K562 (cell line): ENCODE measurements around the gene HOXC12.

Experiments used
- FOXO4 ChIP-seq: fragments of 450-650 bp; formaldehyde crosslinking; IDR thresholded peaks from 2 replicates; pipeline ENCODE4 v1.4.0; 2020; ENCODE audit warnings: mild to moderate bottlenecking, moderate library complexity
- REST ChIP-seq, 2 experiments: fragments of 450-650 bp; formaldehyde crosslinking in 1 of 2; IDR thresholded peaks; 2 replicates each; pipeline versions ENCODE4 v1.4.0 to v1.6.1; 2014 to 2020; ENCODE audit warnings: mild to moderate bottlenecking in 2 of 2, borderline replicate concordance in 1 of 2, low read depth in 1 of 2
- RHOXF2B ChIP-seq: fragments of 250-450 bp; sonication (Bioruptor Pico); conservative IDR thresholded peaks from 2 replicates; pipeline ENCODE4 v1.5.1; 2021

- TF ChIP-seq REST (IDR thresholded peaks at IDR 0.05; ENCODE audit: borderline replicate concordance) (no peak), REST (CRISPR knock-in tag; IDR thresholded peaks at IDR 0.05; ENCODE audit: low read depth) (no peak), FOXO4 (no peak), RHOXF2B (CRISPR knock-in tag) (no peak)
These were observed 27.3 kb upstream of the HOXC12 start for GRCh38 chr12:53927220-53928029.
